Natural killer cell (primary cell): ENCODE measurements around the gene ZNF837. TPM values are rescaled to one million over a fixed set of nuclear protein-coding genes. Genes with fewer than 3 reads are reported as not detected.
A peak's percentile ranks its signal among the peaks of the same experiment; 100 is the strongest.
"Not testable (repeated sequence)": the region's sequence is repeated elsewhere in the genome, so short reads cannot be mapped to it uniquely, and the experiment has no call there.

Source experiments
- ATAC-seq, 3 donors: fragments of 150-1000 bp in 2 of 3; fragments of 200-7000 bp in 1 of 3; cut with Tn5 transposase; 1 replicate in 1 of 3; 2 replicates in 2 of 3; pipeline ENCODE4 v1.10.0; 2021; ENCODE audit warnings: mild to moderate bottlenecking in 2 of 3, moderate library complexity in 2 of 3
- DNase-seq, 2 donors: peaks; one replicate each; pipeline versions ENCODE4 v3.0.0 to v3.0.0-alpha.2; 2013 to 2021; ENCODE audit warnings: mixed read lengths in 1 of 2
- H3K27ac ChIP-seq: one replicate; pipeline ENCODE4 v1.5.1; 2013; ENCODE audit warnings: mild to moderate bottlenecking, low read length
- H3K27me3 ChIP-seq: one replicate; pipeline ENCODE4 v1.6.1; 2013; ENCODE audit warnings: low read length; ENCODE audit not compliant: control insufficient read depth, insufficient read depth
- H3K36me3 ChIP-seq: one replicate; pipeline ENCODE4 v1.6.1; 2013; ENCODE audit warnings: low read length; ENCODE audit not compliant: control insufficient read depth, insufficient read depth
- H3K4me1 ChIP-seq: one replicate; pipeline ENCODE4 v1.6.1; 2013; ENCODE audit warnings: low read length; ENCODE audit not compliant: control insufficient read depth, insufficient read depth
- H3K4me3 ChIP-seq: one replicate; pipeline ENCODE4 v1.5.1; 2013; ENCODE audit warnings: low read length
- H3K9me3 ChIP-seq: one replicate; pipeline ENCODE4 v1.6.1; 2013; ENCODE audit warnings: low read length; ENCODE audit not compliant: control insufficient read depth, insufficient read depth
- H3K27ac Mint-ChIP-seq, 2 donors: one replicate each; pipeline ENCODE4 v1.8.0; 2022; ENCODE audit warnings: mild to moderate bottlenecking in 2 of 2, mixed read lengths in 2 of 2, moderate library complexity in 1 of 2
- H3K27me3 Mint-ChIP-seq, 2 donors: one replicate each; pipeline ENCODE4 v1.8.0; 2022; ENCODE audit warnings: low read depth in 2 of 2, mixed read lengths in 2 of 2
- H3K36me3 Mint-ChIP-seq: one replicate; pipeline ENCODE4 v1.8.0; 2022; ENCODE audit warnings: mixed read lengths
- H3K4me1 Mint-ChIP-seq, 2 donors: one replicate each; pipeline ENCODE4 v1.8.0; 2022; ENCODE audit warnings: mixed read lengths in 2 of 2
- H3K4me3 Mint-ChIP-seq: one replicate; pipeline ENCODE4 v1.8.0; 2022; ENCODE audit warnings: mild to moderate bottlenecking, moderate library complexity, mixed read lengths
- H3K9me3 Mint-ChIP-seq, 2 donors: one replicate each; pipeline ENCODE4 v1.8.0; 2022; ENCODE audit warnings: mixed read lengths in 2 of 2
- CTCF ChIP-seq: fragments of 200-600 bp; IDR thresholded peaks from one replicate; pipeline ENCODE4 v1.8.0; 2022; ENCODE audit warnings: antibody characterized with exemption
- WGBS: methylation state at CpG from one replicate; pipeline ENCODE4 v1.1.7; 2013; ENCODE audit warnings: missing lambda C conversion rate; ENCODE audit not compliant: insufficient coverage; 5-methylcytosine and 5-hydroxymethylcytosine counted together
- intact Hi-C: fragments of 100-400 bp; cut with micrococcal nuclease; formaldehyde crosslinking; loops from one replicate; pipeline ENCODE4 v1.14.2; 2022
- total RNA-seq, 4 donors: library from RNA; stranded (reverse); fragments of 120-200 nt in 1 of 4; gene quantifications; one replicate each; pipeline versions ENCODE4 v1.2.3 to v1.2.4, GENCODE V29; 2013 to 2022

The ZNF837 gene
- total RNA-seq, 3 donors from 2014 or later (not counting 1 experiment from before 2014, with no cell fraction given), result 0.63 to 1.4 (median 1.3) TPM

- H3K9me3 ChIP-seq, result no peaks in the 10 kb centered on the region
Measured at GRCh38 chr19:58408152-58409009, 27.6 kb upstream of the ZNF837 start, which contains the start of gene ZNF584. Gene ZNF584, plus strand, starts transcription at chr19:58408649. Its CDS starts 499 bp downstream, at chr19:58409148.

GRCh38 chr19:58407658-58408151 lies 26.9 kb upstream of the ZNF837 start:
- Histone ChIP-seq H3K27ac (peak overlapping the region; percentile 89), H3K27me3 (no peaks in the 10 kb centered on the region), H3K9me3 (no peaks in the 10 kb centered on the region), H3K4me3 (peak overlapping the region; percentile 68), H3K4me1 (peaks cover 20% of the 10 kb centered on the region), H3K36me3 (no peaks in the 10 kb centered on the region)
- Mint-ChIP-seq H3K27ac (peak overlapping the region; percentile 92 to 98), H3K27me3 (no peaks in the 10 kb centered on the region), H3K4me3 (peak overlapping the region; percentile 97), H3K36me3 (no peaks in the 10 kb centered on the region), H3K9me3 (no peaks in the 10 kb centered on the region), H3K4me1 (peaks cover 29 to 36% of the 10 kb centered on the region in 2 donors)
- 26% methylated on average over 22 of the region's 22 CpGs for WGBS
- DNase-seq (peak in 1 of 2 donors; percentile 33), ATAC-seq (no peak)
- intact Hi-C loops, result no loop called here
- TF ChIP-seq CTCF, result no peak

More at GRCh38 chr19:58408152-58409009, 27.6 kb upstream of the ZNF837 start, which contains the start of gene ZNF584:
- Histone ChIP-seq H3K4me3 (peak within 1 kb of the TSS; percentile 68), H3K27me3 (no peaks in the 10 kb centered on the region), H3K36me3 (no peaks in the 10 kb centered on the region), H3K27ac (peak within 1 kb of the TSS; percentile 89), H3K4me1 (peaks cover 20% of the 10 kb centered on the region)
- Mint-ChIP-seq H3K36me3 (no peaks in the 10 kb centered on the region), H3K4me1 (peaks cover 29 to 36% of the 10 kb centered on the region in 2 donors), H3K27me3 (no peaks in the 10 kb centered on the region), H3K9me3 (no peaks in the 10 kb centered on the region), H3K4me3 (peak within 1 kb of the TSS; percentile 97), H3K27ac (peak within 1 kb of the TSS; percentile 92 to 98)
- ATAC-seq (peak; percentile 96 to 99 (median 97)), DNase-seq (peak; percentile 86 to 96)
- intact Hi-C loops, result no loop called here
- WGBS, result under 1% methylated on average over 100 of the region's 100 CpGs
- TF ChIP-seq CTCF, result no peak

- no peak overlapping the region for H3K4me3 ChIP-seq
- H3K27ac Mint-ChIP-seq, result peak overlapping the region; percentile 92 to 98
- H3K27me3 ChIP-seq, result no peaks in the 10 kb centered on the region
- no peaks in the 10 kb centered on the region for H3K36me3 ChIP-seq
- 75% methylated on average over 10 of the region's 10 CpGs for WGBS
- intact Hi-C loops, result no loop called here
- ATAC-seq, result no peak
- H3K36me3 Mint-ChIP-seq, result no peaks in the 10 kb centered on the region
- TF ChIP-seq CTCF, result no peak
- H3K9me3 ChIP-seq, result no peaks in the 10 kb centered on the region
- peaks cover 29 to 36% of the 10 kb centered on the region in 2 donors for H3K4me1 Mint-ChIP-seq
- peaks cover 22% of the 10 kb centered on the region for H3K4me1 ChIP-seq
- H3K27ac ChIP-seq, result no peak overlapping the region
- no peaks in the 10 kb centered on the region for H3K27me3 Mint-ChIP-seq
- DNase-seq, result peak in 1 of 2 donors; percentile 36
- H3K9me3 Mint-ChIP-seq, result no peaks in the 10 kb centered on the region
- peak overlapping the region; percentile 97 for H3K4me3 Mint-ChIP-seq
Measured at GRCh38 chr19:58406818-58407657, 26.2 kb upstream of the ZNF837 start.

- H3K36me3 ChIP-seq, H3K27me3 Mint-ChIP-seq, H3K9me3 Mint-ChIP-seq, DNase-seq, H3K36me3 Mint-ChIP-seq, H3K4me3 ChIP-seq, intact Hi-C loops, H3K9me3 ChIP-seq, H3K27ac Mint-ChIP-seq, H3K27ac ChIP-seq, ATAC-seq, H3K27me3 ChIP-seq, H3K4me3 Mint-ChIP-seq: not testable (repeated sequence)
- H3K4me1 ChIP-seq, result peaks cover 30% of the 10 kb centered on the region
- WGBS, result 80% methylated on average over 1 of the region's 5 CpGs
- peaks cover 34 to 40% of the 10 kb centered on the region in 2 donors for H3K4me1 Mint-ChIP-seq
Measured at GRCh38 chr19:58403920-58404478, 23.2 kb upstream of the ZNF837 start.
